B cell (primary cell): ENCODE measurements around the gene EGFL8. TPM values are rescaled to one million over a fixed set of nuclear protein-coding genes. Genes with fewer than 3 reads are reported as not detected.
A peak's percentile ranks its signal among the peaks of the same experiment; 100 is the strongest.

Experiments used
- ATAC-seq: fragments of 200-7000 bp; cut with Tn5 transposase; one replicate; pipeline ENCODE4 v1.10.0; 2021; ENCODE audit warnings: low read depth, mild to moderate bottlenecking, moderate number of reproducible peaks, moderate library complexity
- CTCF ChIA-PET: fragments of 350-600 bp; sonication (Branson Sonifier 250); formaldehyde crosslinking; loops from one replicate; lab custom pipeline; 2021; ENCODE audit warnings: antibody characterized with exemption, inconsistent platforms; lab: Charles Lee
- POLR2A ChIA-PET: fragments of 350-600 bp; sonication (Branson Sonifier 250); formaldehyde crosslinking; loops from one replicate; lab custom pipeline; 2021; ENCODE audit warnings: antibody characterized with exemption; lab: Charles Lee
- DNase-seq: peaks from one replicate; pipeline ENCODE4 v3.0.0; 2013
- H2AFZ ChIP-seq: 2 replicates; pipeline ENCODE4 v1.6.1; 2012; ENCODE audit warnings: mild to moderate bottlenecking, low read depth, low read length; ENCODE audit not compliant: insufficient read depth, poor library complexity, severe bottlenecking
- H3K27ac ChIP-seq, 2 donors: 1 replicate in 1 of 2; 2 replicates in 1 of 2; pipeline ENCODE4 v1.5.1; 2012 to 2013; ENCODE audit warnings: low read length in 2 of 2, mild to moderate bottlenecking in 2 of 2, moderate library complexity in 1 of 2
- H3K27me3 ChIP-seq, 4 experiments: fragments of 200-600 bp in 1 of 4; sonication (generic) in 1 of 4; replicated peaks in 1 of 4; 1 replicate in 2 of 4; 2 replicates in 2 of 4; pipeline versions ENCODE4 v1.6.1 to v1.7.0; 2013 to 2016; ENCODE audit warnings: low read length in 3 of 4, mild to moderate bottlenecking in 2 of 4, mixed read lengths in 1 of 4, moderate library complexity in 1 of 4; ENCODE audit not compliant: insufficient read depth in 4 of 4, control insufficient read depth in 3 of 4; ENCODE audit errors: control extremely low read depth in 1 of 4
- H3K36me3 ChIP-seq, 2 experiments: replicated peaks in 1 of 2; 1 replicate in 1 of 2; 2 replicates in 1 of 2; pipeline versions ENCODE4 v1.6.1 to v1.7.1; 2013; ENCODE audit warnings: low read length in 1 of 2; ENCODE audit not compliant: insufficient read depth in 2 of 2, control insufficient read depth in 1 of 2; ENCODE audit errors: control extremely low read depth in 1 of 2, extremely low read depth in 1 of 2
- H3K4me1 ChIP-seq, 2 donors: fragments of 200-600 bp in 1 of 2; sonication (generic) in 1 of 2; 1 replicate in 1 of 2; 2 replicates in 1 of 2; pipeline versions ENCODE4 v1.5.1 to v1.6.1; 2013 to 2017; ENCODE audit warnings: low read length in 2 of 2; ENCODE audit not compliant: control insufficient read depth in 2 of 2, insufficient read depth in 2 of 2
- H3K4me2 ChIP-seq: replicated peaks from 2 replicates; pipeline ENCODE3; 2012; ENCODE audit warnings: mild to moderate bottlenecking, low read depth, low read length; ENCODE audit not compliant: poor library complexity, severe bottlenecking
- H3K4me3 ChIP-seq, 5 experiments: fragments of 200-600 bp in 1 of 5; sonication (generic) in 1 of 5; 1 replicate in 3 of 5; 2 replicates in 2 of 5; pipeline versions ENCODE4 v1.5.1 to v1.7.0; 2011 to 2016; ENCODE audit warnings: low read length in 4 of 5, mild to moderate bottlenecking in 4 of 5, low read depth in 2 of 5, control low read depth in 1 of 5, moderate library complexity in 1 of 5; ENCODE audit not compliant: insufficient read depth in 1 of 5; ENCODE audit errors: control extremely low read depth in 1 of 5, extremely low read depth in 1 of 5
- H3K79me2 ChIP-seq: fragments of 200-600 bp; sonication (generic); one replicate; pipeline ENCODE4 v1.6.0; 2016; ENCODE audit warnings: low read length; ENCODE audit not compliant: control insufficient read depth, insufficient read depth
- H3K9ac ChIP-seq: fragments of 200-600 bp; sonication (generic); 2 replicates; pipeline ENCODE4 v1.6.1; 2017; ENCODE audit warnings: mild to moderate bottlenecking, low read length, moderate library complexity
- H3K9me3 ChIP-seq, 3 donors: one replicate each; pipeline versions ENCODE4 v1.6.1 to v1.7.1; 2013; ENCODE audit warnings: low read length in 2 of 3; ENCODE audit not compliant: control insufficient read depth in 2 of 3, insufficient read depth in 1 of 3; ENCODE audit errors: control extremely low read depth in 1 of 3
- H4K20me1 ChIP-seq: 2 replicates; pipeline ENCODE4 v1.6.0; 2012; ENCODE audit warnings: mild to moderate bottlenecking, low read length; ENCODE audit not compliant: insufficient read depth, control insufficient read depth, poor library complexity, severe bottlenecking
- H3K27ac Mint-ChIP-seq: one replicate; pipeline ENCODE4 v1.8.0; 2021; ENCODE audit warnings: mixed read lengths
- H3K27me3 Mint-ChIP-seq: one replicate; pipeline ENCODE4 v1.8.0; 2021; ENCODE audit warnings: mixed read lengths
- H3K4me1 Mint-ChIP-seq: one replicate; pipeline ENCODE4 v1.8.0; 2021; ENCODE audit warnings: mixed read lengths
- H3K4me3 Mint-ChIP-seq: one replicate; pipeline ENCODE4 v1.8.0; 2021; ENCODE audit warnings: mixed read lengths
- H3K9me3 Mint-ChIP-seq: one replicate; pipeline ENCODE4 v1.8.0; 2022; ENCODE audit warnings: mixed read lengths; ENCODE audit not compliant: insufficient read depth
- CTCF ChIP-seq: fragments of 200-600 bp; IDR thresholded peaks from one replicate; pipeline ENCODE4 v1.8.0; 2022; ENCODE audit warnings: antibody characterized with exemption, mild to moderate bottlenecking
- EZH2 ChIP-seq: IDR thresholded peaks from 2 replicates; pipeline ENCODE4 v1.6.1; 2012; ENCODE audit warnings: borderline replicate concordance, low read depth, mild to moderate bottlenecking, moderate library complexity, low read length; ENCODE audit not compliant: insufficient read depth, poor library complexity, severe bottlenecking
- whole genome bisulfite sequencing: methylation state at CpG from one replicate; pipeline ENCODE4 v1.1.5; 2013; ENCODE audit warnings: missing lambda C conversion rate; ENCODE audit not compliant: insufficient coverage; 5-methylcytosine and 5-hydroxymethylcytosine counted together
- intact Hi-C: fragments of 100-400 bp; cut with micrococcal nuclease; formaldehyde crosslinking; loops from one replicate; pipeline ENCODE4 v1.10.0; 2022
- polyA plus RNA-seq: library from polyadenylated mRNA; depleted of rRNA; stranded (reverse); fragments of >200 nt; gene quantifications from 2 replicates; pipeline ENCODE4 v1.2.3, GENCODE V29; 2012
- total RNA-seq, 2 donors: library from RNA; stranded (reverse); fragments of 120-200 nt in 1 of 2; gene quantifications; 1 replicate in 1 of 2; 2 replicates in 1 of 2; pipeline versions ENCODE4 v1.2.3 to v1.2.4, GENCODE V29; 2013 to 2022

EGFL8 gene
- total and polyA plus RNA-seq, 2 donors (not counting 1 experiment from before 2014, with no cell fraction given): 0.91 to 3.9 TPM

- H3K9ac ChIP-seq: peak within 1 kb of the TSS; percentile 81
- TF ChIP-seq EZH2 (no peak), CTCF (no peak)
- H3K4me3 ChIP-seq: peak within 1 kb of the TSS; percentile 68 to 92 (median 75)
- peak within 1 kb of the TSS; percentile 97 for H3K4me3 Mint-ChIP-seq
- H3K27ac ChIP-seq: peak within 1 kb of the TSS; percentile 97 to 98
- H3K4me1 Mint-ChIP-seq: peaks cover 68% of the 10 kb centered on the region
- no peaks in the 10 kb centered on the region for H3K9me3 Mint-ChIP-seq
- H3K9me3 ChIP-seq: no peaks in the 10 kb centered on the region
- H3K27ac Mint-ChIP-seq: peak within 1 kb of the TSS; percentile 99
- peak within 1 kb of the TSS; percentile 86 for H2AFZ ChIP-seq
- ATAC-seq (peak; percentile 79), DNase-seq (peak; percentile 99)
- WGBS: 0% methylated on average over 16 of the region's 33 CpGs
- no peaks in the 10 kb centered on the region for H4K20me1 ChIP-seq
- intact Hi-C loops: loop anchor here (1.0 to 5.0 kb wide), 9 partner anchors 17 to 1394 kb away; partner anchors contain the start of genes ATF6B, CSNK2B, HSD17B8 and LY6G5B
- peaks cover 34 to 47% of the 10 kb centered on the region in 2 donors for H3K4me1 ChIP-seq
- peak within 1 kb of the TSS; percentile 93 for H3K4me2 ChIP-seq
- H3K27me3 Mint-ChIP-seq: no peaks in the 10 kb centered on the region
- ChIA-PET CTCF (interaction anchor here (0.9 to 1.4 kb wide), 3 partner anchors 13 to 23 kb away, joined by 3 to 6 read pairs (median 6); no protein-coding TSS in a partner anchor), POLR2A (interaction anchor here (0.6 to 3.0 kb wide), 10 partner anchors 11 to 793 kb away, joined by 3 to 25 read pairs (median 7); partner anchors contain the start of genes FKBPL, GPSM3 and PBX2)
- peaks cover 27% of the 10 kb centered on the region for H3K79me2 ChIP-seq
- H3K27me3 ChIP-seq: no peaks in the 10 kb centered on the region
- H3K36me3 ChIP-seq: peaks cover 0 to 27% of the 10 kb centered on the region in 2 experiments
Observed at GRCh38 chr6:32177788-32178546, 13.6 kb downstream of the EGFL8 start, which contains the start of gene RNF5. TSS of gene RNF5 (plus strand) at chr6:32178405. CDS start at chr6:32178512, 107 bp downstream.
